ENCODE results near the gene NCKAP1.

NCKAP1 gene

DNA sequence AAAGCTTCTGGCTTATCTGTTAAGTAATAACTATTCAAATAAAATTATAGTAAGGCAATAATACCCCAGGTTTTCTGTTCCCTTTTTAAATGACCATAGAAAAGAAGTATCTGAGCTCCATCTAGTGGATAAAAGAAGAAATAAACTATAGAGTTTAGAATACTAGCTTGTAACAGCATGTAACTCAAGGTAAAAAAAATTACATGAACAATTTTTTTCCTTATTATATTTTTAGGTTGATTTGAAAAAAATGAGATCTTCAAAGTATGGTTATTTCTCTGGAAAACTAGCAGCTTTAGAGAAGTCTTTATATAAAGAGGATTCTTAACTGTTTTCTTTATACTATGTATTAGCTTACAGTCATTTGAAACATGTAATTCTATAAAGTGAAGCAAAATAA is 58.1 kb downstream of the NCKAP1 start:
- TF ChIP-seq, protein P1, sequence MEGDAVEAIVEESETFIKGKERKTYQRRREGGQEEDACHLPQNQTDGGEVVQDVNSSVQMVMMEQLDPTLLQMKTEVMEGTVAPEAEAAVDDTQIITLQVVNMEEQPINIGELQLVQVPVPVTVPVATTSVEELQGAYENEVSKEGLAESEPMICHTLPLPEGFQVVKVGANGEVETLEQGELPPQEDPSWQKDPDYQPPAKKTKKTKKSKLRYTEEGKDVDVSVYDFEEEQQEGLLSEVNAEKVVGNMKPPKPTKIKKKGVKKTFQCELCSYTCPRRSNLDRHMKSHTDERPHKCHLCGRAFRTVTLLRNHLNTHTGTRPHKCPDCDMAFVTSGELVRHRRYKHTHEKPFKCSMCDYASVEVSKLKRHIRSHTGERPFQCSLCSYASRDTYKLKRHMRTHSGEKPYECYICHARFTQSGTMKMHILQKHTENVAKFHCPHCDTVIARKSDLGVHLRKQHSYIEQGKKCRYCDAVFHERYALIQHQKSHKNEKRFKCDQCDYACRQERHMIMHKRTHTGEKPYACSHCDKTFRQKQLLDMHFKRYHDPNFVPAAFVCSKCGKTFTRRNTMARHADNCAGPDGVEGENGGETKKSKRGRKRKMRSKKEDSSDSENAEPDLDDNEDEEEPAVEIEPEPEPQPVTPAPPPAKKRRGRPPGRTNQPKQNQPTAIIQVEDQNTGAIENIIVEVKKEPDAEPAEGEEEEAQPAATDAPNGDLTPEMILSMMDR (IDR thresholded peaks at IDR 0.05): peak; percentile 51

DNA sequence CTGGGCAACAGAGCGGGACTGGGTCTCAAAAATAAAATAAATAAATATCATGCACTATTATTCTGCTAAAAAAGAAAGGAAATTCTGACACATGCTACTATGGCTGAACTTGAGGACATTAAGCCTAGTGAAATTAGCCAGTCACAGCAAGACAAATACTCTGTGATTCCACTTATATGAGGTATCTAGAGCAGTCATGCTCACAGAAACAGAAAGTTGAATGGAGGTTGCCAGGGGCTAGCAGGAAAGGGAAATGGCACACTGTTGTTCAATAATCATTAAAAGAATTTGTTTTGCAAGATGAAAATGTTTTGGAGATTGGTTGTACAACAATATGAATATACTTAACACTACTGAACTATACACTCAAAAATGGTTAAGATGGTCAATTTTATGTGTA is 60.8 kb downstream of the NCKAP1 start:
- TF ChIP-seq, protein P1 (IDR thresholded peaks at IDR 0.05): no peak

DNA sequence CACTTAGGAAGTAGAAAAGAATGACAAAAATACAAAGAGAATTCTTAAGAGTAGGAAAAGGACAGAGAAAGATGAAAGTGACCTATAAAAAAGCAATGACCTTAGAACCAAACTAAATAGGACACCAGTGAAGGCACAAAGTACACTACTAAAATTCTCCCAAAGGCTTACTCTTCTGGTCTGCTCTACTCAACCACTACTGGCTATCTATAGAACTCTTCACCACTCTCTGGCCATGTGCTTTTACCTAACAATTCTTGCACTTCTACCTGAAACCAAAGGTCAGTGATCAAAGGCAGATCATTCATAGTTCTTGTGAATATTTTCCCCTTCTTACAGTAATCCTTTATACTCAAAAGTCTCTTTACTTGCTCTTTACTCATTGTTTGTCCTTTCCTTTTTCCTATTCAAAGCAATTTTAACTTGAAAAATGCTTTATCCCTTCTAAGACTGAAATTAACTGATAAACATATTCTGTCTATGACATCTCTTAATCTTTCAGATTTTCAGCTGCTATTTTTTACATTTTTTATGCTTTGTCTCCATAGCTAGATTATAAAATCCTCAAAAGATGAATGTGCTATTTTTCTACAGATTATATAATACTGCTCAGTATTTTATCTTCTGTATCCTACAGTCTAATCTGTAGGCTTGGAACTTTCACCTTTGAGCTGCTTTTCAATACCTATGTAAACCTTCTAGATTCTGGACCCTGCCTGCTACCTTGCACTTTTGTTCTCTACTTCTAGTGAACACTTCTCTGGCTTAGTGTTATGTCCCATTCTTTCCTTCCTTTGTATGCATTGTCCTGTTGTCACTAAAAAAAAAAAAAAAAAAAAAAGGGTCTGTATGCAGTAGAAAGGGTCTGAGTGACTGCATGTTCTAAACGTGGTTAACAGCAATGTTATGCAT is 64.6 kb downstream of the NCKAP1 start:
- TF ChIP-seq, protein P1 (IDR thresholded peaks at IDR 0.05): no peak

DNA sequence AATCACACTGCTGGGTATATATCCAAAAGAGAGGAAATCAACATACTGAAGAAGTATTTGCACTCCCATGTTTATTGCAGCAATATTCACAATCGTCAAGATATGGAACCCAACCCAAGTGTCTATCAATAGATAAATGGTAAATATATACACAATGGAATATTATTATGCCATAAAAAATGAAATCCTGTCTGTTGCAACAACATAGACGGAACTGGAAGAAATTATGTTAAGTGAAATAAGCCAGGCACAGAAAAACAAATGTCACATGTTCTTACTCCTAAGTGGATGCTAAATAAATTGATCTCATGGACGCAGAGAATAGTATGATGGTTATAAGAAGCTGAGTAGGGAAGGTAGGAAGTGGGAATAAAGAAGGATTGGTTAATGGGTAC is 65.7 kb downstream of the NCKAP1 start:
- TF ChIP-seq, protein P1 (IDR thresholded peaks at IDR 0.05): no peak

DNA sequence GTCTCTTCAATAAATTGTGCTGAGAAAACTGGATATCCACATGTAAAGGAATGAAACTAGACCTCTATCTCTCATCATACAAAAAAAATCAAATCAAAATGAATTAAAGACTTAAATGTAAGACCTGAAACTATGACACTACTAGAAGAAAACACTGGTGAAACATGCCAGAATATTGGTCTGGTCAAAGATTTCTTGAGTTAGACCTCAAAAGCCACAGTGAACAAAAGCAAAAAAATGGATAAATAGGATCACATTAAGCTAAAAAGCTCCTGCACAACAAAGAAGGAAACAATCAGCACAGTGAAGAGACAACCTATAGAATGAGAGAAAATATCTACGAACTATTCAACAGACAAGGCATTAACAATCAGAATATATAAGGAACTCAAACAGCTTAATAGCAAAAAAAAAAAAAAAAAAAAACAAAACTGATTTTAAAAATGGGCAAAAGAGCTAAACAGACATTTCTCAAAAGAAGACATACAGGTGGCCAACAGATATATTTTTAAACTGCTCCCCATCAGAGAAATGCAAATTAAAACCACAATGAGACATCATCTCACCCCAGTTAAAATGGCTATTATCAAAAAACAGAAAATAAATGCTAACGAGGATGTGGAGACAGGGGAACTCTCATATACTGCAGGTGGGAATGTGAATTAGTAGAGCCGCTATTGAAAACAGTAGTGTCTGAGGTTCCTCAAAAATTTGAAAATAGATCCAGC is 66.3 kb downstream of the NCKAP1 start:
- TF ChIP-seq, protein P1 (IDR thresholded peaks at IDR 0.05): no peak

DNA sequence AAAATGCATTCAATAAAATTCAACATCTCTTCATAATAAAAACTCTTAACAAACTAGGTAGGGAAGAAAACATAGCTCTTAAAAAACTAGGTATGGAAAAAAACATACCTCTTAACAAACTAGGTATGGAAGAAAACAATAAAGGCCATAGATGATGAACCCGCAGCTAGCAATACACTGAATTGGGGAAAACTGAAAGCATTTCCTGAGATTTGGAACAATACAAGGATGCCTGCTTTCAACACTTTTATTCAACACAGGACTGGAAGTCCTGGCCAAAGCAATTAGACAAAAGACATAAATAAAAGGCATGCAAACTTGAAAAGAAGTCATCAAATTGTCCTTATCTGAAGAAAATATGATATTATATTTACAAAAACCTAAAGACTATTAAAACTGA is 67.8 kb downstream of the NCKAP1 start:
- TF ChIP-seq, protein P1 (IDR thresholded peaks at IDR 0.05): no peak

DNA sequence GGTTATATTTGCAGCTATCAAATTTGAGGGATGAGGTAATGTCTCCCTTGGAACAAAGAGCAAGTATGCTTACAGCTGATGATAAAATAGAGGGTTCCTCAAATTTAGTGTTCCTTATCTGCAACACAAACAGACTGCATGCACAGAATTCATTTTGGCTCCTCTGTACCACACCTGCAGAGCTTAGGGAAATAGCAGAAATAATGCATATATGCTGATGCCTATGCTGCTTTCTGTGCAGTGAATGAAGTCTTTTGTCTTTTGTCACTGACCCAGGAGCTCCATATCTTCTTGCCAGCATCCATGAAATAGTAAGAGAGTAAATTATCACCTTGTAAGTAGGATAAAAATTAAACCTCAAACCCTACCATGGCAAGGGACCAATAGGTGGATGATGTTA is 69.8 kb downstream of the NCKAP1 start:
- TF ChIP-seq, protein P1 (IDR thresholded peaks at IDR 0.05): no peak

Measured in LNCAP (cell line).